Liver (tissue), 9 donors: ENCODE results near the gene BRD2. TPM values are rescaled to one million over a fixed set of nuclear protein-coding genes. Genes with fewer than 3 reads are reported as not detected.

Source experiments
- DNase-seq: peaks from one replicate; pipeline ENCODE4 v3.0.0-alpha.2; 2017; ENCODE audit warnings: low spot score
- H3K27ac ChIP-seq, 2 donors: one replicate each; pipeline ENCODE4 v1.7.0; 2013; ENCODE audit warnings: inconsistent platforms in 2 of 2, low read length in 2 of 2, control low read depth in 1 of 2, low read depth in 1 of 2, mild to moderate bottlenecking in 1 of 2
- H3K27me3 ChIP-seq, 4 donors: one replicate each; pipeline versions ENCODE4 v1.6.1 to v1.7.0; 2013; ENCODE audit warnings: low read length in 3 of 4, inconsistent platforms in 1 of 4, mild to moderate bottlenecking in 1 of 4, moderate library complexity in 1 of 4; ENCODE audit not compliant: control insufficient read depth in 4 of 4, insufficient read depth in 4 of 4
- H3K36me3 ChIP-seq, 4 donors: one replicate each; pipeline versions ENCODE4 v1.6.1 to v1.7.0; 2013; ENCODE audit warnings: low read length in 3 of 4, mild to moderate bottlenecking in 3 of 4, low read depth in 1 of 4, moderate library complexity in 1 of 4; ENCODE audit not compliant: control insufficient read depth in 4 of 4, insufficient read depth in 3 of 4
- H3K4me1 ChIP-seq, 4 donors: one replicate each; pipeline versions ENCODE4 v1.6.1 to v1.7.0; 2013; ENCODE audit warnings: low read length in 3 of 4, mild to moderate bottlenecking in 3 of 4, moderate library complexity in 1 of 4; ENCODE audit not compliant: control insufficient read depth in 4 of 4, insufficient read depth in 4 of 4
- H3K4me3 ChIP-seq, 3 donors: one replicate each; pipeline versions ENCODE4 v1.6.1 to v1.7.0; 2013; ENCODE audit warnings: low read length in 3 of 3, control low read depth in 1 of 3, low read depth in 1 of 3, mild to moderate bottlenecking in 1 of 3
- H3K9ac ChIP-seq, 2 donors: one replicate each; pipeline ENCODE4 v1.7.0; 2013; ENCODE audit warnings: low read length in 2 of 2, mild to moderate bottlenecking in 2 of 2, moderate library complexity in 2 of 2, control low read depth in 1 of 2, low read depth in 1 of 2
- H3K9me3 ChIP-seq, 4 donors: one replicate each; pipeline versions ENCODE4 v1.6.1 to v1.7.0; 2013; ENCODE audit warnings: low read length in 3 of 4; ENCODE audit not compliant: control insufficient read depth in 4 of 4
- EGR1 ChIP-seq, 2 donors: IDR thresholded peaks; 2 replicates each; pipeline ENCODE4 v1.6.1; 2016 to 2018; ENCODE audit warnings: antibody characterized with exemption in 2 of 2, low read depth in 2 of 2
- FOXA1 ChIP-seq: IDR thresholded peaks from 2 replicates; pipeline ENCODE4 v1.6.1; 2016; ENCODE audit warnings: antibody characterized with exemption
- GABPA ChIP-seq, 2 donors: IDR thresholded peaks in 1 of 2; conservative IDR thresholded peaks in 1 of 2; 2 replicates each; pipeline ENCODE4 v1.6.1; 2016; ENCODE audit warnings: antibody characterized with exemption in 2 of 2, mild to moderate bottlenecking in 1 of 2, moderate library complexity in 1 of 2
- HNF4G ChIP-seq: IDR thresholded peaks from 2 replicates; pipeline ENCODE4 v1.6.1; 2016; ENCODE audit warnings: antibody characterized with exemption
- NR2F2 ChIP-seq: IDR thresholded peaks from 2 replicates; pipeline ENCODE4 v1.6.1; 2016; ENCODE audit warnings: antibody characterized with exemption
- RAD21 ChIP-seq, 2 donors: IDR thresholded peaks; 2 replicates each; pipeline ENCODE4 v1.6.1; 2016; ENCODE audit warnings: antibody characterized with exemption in 2 of 2, mild to moderate bottlenecking in 2 of 2
- SP1 ChIP-seq: IDR thresholded peaks from 2 replicates; pipeline ENCODE4 v1.6.1; 2018; ENCODE audit warnings: antibody characterized with exemption, mild to moderate bottlenecking
- WGBS: extraction: QIAGEN DNeasy Blood & Tissue Kit; methylation state at CpG from one replicate; pipeline ENCODE4 v1.1.7; 2013; 5-methylcytosine and 5-hydroxymethylcytosine counted together
- polyA plus RNA-seq, 2 donors: library from polyadenylated mRNA; stranded (reverse) in 1 of 2; unstranded in 1 of 2; fragments of 200-250 nt in 1 of 2; fragments of >200 nt in 1 of 2; fragmentation: Nextera tagmentation in 1 of 2; extraction: Ambion mirVana in 1 of 2; gene quantifications; one replicate each; pipeline versions ENCODE4 v1.2.1 to v1.2.3, GENCODE V29; 2013 to 2015
- total RNA-seq, 2 donors: library from RNA; depleted of rRNA; stranded (reverse); fragments of >200 nt; gene quantifications; one replicate each; pipeline ENCODE4 v1.2.3, GENCODE V29; 2014
- TF ChIP-seq, protein P1 (sequence below): IDR thresholded peaks from 2 replicates; pipeline ENCODE4 v1.6.1; 2016; ENCODE audit warnings: antibody characterized with exemption
- TF ChIP-seq, protein P2 (sequence below): IDR thresholded peaks from 2 replicates; pipeline ENCODE4 v1.6.1; 2016; ENCODE audit warnings: antibody characterized with exemption, mild to moderate bottlenecking
- TF ChIP-seq, protein P3 (sequence below): fragments of 150-350 bp; IDR thresholded peaks from 2 replicates; pipeline ENCODE4 v1.5.1; 2017; ENCODE audit warnings: improper control_type of control experiment, low read depth, low read length; ENCODE audit not compliant: missing input control
- donor health status: healthy.
- donor health status: healthy.
- donor health status: healthy.
- donor health status: healthy.
- donor health status: healthy.

BRD2 gene
- total and polyA plus RNA-seq, 4 donors, result 29.8 to 100 (median 50.2) TPM

DNA sequence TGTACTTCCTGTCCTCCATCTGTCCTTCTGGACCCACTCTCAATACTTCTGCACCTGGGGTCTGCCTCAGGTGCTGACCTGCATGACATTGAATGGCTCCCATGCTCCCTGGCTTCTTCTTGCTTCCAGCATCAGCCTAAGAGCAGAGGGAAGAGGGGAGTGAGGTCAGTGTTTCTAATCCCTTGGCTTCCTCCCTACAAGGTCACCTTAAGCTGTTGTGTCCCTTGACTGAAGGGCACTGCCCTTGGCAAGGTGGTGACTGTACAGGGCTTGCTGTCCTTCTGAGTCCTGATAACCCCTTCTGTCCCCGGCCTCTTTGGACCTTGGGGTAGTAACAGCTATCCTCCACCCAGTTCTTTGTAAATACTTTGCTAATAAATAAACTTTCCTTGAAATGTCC, 37.2 kb upstream of the BRD2 start:
- Histone ChIP-seq H3K4me1 (no peaks in the 10 kb centered on the region), H3K27me3 (no peaks in the 10 kb centered on the region), H3K36me3 (no peaks in the 10 kb centered on the region), H3K4me3 (no peak overlapping the region), H3K27ac (no peak overlapping the region), H3K9me3 (no peaks in the 10 kb centered on the region), H3K9ac (no peak overlapping the region)
- whole genome bisulfite sequencing, result 0% methylated on average over 1 of the region's 1 CpG
- DNase-seq, result no peak
- TF ChIP-seq EGR1 (IDR thresholded peaks at IDR 0.05; ENCODE audit: low read depth in 2 of 2) (no peak), SP1 (no peak), GABPA (IDR thresholded peaks at IDR 0.05 in 1 of 2, conservative IDR thresholded peaks at IDR 0.05 in 1 of 2) (no peak), NR2F2 (no peak)
- TF ChIP-seq, protein P1, sequence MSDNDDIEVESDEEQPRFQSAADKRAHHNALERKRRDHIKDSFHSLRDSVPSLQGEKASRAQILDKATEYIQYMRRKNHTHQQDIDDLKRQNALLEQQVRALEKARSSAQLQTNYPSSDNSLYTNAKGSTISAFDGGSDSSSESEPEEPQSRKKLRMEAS, result no peak
- TF ChIP-seq, protein P2, sequence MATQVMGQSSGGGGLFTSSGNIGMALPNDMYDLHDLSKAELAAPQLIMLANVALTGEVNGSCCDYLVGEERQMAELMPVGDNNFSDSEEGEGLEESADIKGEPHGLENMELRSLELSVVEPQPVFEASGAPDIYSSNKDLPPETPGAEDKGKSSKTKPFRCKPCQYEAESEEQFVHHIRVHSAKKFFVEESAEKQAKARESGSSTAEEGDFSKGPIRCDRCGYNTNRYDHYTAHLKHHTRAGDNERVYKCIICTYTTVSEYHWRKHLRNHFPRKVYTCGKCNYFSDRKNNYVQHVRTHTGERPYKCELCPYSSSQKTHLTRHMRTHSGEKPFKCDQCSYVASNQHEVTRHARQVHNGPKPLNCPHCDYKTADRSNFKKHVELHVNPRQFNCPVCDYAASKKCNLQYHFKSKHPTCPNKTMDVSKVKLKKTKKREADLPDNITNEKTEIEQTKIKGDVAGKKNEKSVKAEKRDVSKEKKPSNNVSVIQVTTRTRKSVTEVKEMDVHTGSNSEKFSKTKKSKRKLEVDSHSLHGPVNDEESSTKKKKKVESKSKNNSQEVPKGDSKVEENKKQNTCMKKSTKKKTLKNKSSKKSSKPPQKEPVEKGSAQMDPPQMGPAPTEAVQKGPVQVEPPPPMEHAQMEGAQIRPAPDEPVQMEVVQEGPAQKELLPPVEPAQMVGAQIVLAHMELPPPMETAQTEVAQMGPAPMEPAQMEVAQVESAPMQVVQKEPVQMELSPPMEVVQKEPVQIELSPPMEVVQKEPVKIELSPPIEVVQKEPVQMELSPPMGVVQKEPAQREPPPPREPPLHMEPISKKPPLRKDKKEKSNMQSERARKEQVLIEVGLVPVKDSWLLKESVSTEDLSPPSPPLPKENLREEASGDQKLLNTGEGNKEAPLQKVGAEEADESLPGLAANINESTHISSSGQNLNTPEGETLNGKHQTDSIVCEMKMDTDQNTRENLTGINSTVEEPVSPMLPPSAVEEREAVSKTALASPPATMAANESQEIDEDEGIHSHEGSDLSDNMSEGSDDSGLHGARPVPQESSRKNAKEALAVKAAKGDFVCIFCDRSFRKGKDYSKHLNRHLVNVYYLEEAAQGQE, result no peak
- TF ChIP-seq, protein P3, sequence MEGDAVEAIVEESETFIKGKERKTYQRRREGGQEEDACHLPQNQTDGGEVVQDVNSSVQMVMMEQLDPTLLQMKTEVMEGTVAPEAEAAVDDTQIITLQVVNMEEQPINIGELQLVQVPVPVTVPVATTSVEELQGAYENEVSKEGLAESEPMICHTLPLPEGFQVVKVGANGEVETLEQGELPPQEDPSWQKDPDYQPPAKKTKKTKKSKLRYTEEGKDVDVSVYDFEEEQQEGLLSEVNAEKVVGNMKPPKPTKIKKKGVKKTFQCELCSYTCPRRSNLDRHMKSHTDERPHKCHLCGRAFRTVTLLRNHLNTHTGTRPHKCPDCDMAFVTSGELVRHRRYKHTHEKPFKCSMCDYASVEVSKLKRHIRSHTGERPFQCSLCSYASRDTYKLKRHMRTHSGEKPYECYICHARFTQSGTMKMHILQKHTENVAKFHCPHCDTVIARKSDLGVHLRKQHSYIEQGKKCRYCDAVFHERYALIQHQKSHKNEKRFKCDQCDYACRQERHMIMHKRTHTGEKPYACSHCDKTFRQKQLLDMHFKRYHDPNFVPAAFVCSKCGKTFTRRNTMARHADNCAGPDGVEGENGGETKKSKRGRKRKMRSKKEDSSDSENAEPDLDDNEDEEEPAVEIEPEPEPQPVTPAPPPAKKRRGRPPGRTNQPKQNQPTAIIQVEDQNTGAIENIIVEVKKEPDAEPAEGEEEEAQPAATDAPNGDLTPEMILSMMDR, result no peak

DNA sequence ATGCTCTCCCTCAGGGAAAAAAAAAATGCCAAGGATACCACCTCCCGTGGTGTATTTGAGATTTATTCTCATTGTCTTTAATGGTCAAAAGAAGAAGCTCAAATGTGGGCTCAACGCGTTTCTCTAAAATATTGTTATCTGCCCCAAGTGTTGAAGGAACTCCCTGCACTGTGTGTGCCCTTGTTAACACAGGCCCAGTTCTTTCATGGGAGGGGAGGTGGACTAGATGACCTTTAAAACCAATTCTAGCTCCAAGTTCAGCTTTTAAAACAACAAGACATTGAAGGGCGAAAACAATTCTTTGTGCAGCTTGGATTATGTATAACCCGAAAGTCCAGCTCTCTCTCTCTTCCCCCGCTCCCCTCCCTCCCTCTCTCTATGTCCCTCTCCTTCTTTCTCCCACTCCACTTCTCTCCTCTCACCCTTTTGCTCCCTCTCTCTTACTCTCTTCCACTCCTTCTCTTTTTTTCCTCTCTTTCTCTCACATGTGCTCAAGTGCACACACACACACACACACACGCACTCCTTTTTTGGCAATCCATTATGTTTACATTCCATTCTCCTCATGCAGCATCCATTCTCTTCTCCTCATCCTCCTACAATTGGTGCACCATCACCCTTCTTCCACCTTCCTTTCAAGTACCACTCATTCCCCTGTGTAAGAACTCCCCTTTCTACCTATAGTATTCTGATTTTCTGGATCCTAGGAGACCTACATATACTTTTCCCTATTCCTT, 36.1 kb upstream of the BRD2 start:
- TF ChIP-seq EGR1 (IDR thresholded peaks at IDR 0.05; ENCODE audit: low read depth in 2 of 2), result no peak
- TF ChIP-seq RAD21 (IDR thresholded peaks at IDR 0.05), result no peak
- TF ChIP-seq, protein P3, result no peak
- TF ChIP-seq, protein P2, result no peak
- TF ChIP-seq HNF4G, result no peak
- TF ChIP-seq FOXA1, result no peak
- Histone ChIP-seq H3K4me3 (no peak overlapping the region), H3K4me1 (no peaks in the 10 kb centered on the region), H3K27me3 (no peaks in the 10 kb centered on the region), H3K9me3 (no peaks in the 10 kb centered on the region), H3K27ac (no peak overlapping the region), H3K36me3 (no peaks in the 10 kb centered on the region), H3K9ac (no peak overlapping the region)
- DNase-seq, result no peak
- 83% methylated on average over 7 of the region's 7 CpGs for WGBS
